Neural cell (in vitro differentiated cells): ENCODE data around the gene COMT.

ENCODE experiments used
- CTCF ChIP-seq: fragments of 450-650 bp; IDR thresholded peaks from 2 replicates; pipeline ENCODE4 v1.5.1; 2014; ENCODE audit warnings: antibody characterized with exemption, mild to moderate bottlenecking, moderate library complexity; ENCODE audit not compliant: poor library complexity, severe bottlenecking
- EP300 ChIP-seq: fragments of 450-650 bp; conservative IDR thresholded peaks from 2 replicates; pipeline ENCODE4 v1.6.1; 2014; ENCODE audit warnings: antibody characterized with exemption, mild to moderate bottlenecking, moderate library complexity; ENCODE audit not compliant: poor library complexity, severe bottlenecking
- EZH2 ChIP-seq: fragments of 200-600, 300-800 bp; shearing (Covaris generic), sonication (generic); IDR thresholded peaks from 2 replicates; pipeline ENCODE4 v1.6.1; 2014; ENCODE audit warnings: antibody characterized with exemption, low read length, borderline replicate concordance, mild to moderate bottlenecking; ENCODE audit not compliant: insufficient read depth, poor library complexity, severe bottlenecking
- POLR2AphosphoS5 ChIP-seq: IDR thresholded peaks from 2 replicates; pipeline ENCODE4 v1.6.1; 2012
- REST ChIP-seq: IDR thresholded peaks from 2 replicates; pipeline ENCODE4 v1.6.1; 2012; ENCODE audit warnings: borderline replicate concordance
- SMC3 ChIP-seq: fragments of 450-650 bp; conservative IDR thresholded peaks from 2 replicates; pipeline ENCODE4 v1.6.1; 2014; ENCODE audit warnings: antibody characterized with exemption, mild to moderate bottlenecking, moderate library complexity; ENCODE audit not compliant: poor library complexity
- TAF1 ChIP-seq: IDR thresholded peaks from 2 replicates; pipeline ENCODE4 v1.6.1; 2012; ENCODE audit warnings: low read depth

GRCh38 chr22:19981171-19981960, 39.8 kb downstream of the COMT start:
- TF ChIP-seq CTCF (no peak), POLR2AphosphoS5 (no peak), EZH2 (no peak), SMC3 (no peak), EP300 (no peak), TAF1 (no peak), REST (no peak)
